GM10847 (cell line): ENCODE measurements around the gene SIPA1L3.

Experiments
- POLR2A ChIP-seq: IDR thresholded peaks from 2 replicates; pipeline ENCODE4 v1.6.1; 2011; ENCODE audit not compliant: insufficient read length; ENCODE audit errors: extremely low read depth

SIPA1L3 gene

DNA sequence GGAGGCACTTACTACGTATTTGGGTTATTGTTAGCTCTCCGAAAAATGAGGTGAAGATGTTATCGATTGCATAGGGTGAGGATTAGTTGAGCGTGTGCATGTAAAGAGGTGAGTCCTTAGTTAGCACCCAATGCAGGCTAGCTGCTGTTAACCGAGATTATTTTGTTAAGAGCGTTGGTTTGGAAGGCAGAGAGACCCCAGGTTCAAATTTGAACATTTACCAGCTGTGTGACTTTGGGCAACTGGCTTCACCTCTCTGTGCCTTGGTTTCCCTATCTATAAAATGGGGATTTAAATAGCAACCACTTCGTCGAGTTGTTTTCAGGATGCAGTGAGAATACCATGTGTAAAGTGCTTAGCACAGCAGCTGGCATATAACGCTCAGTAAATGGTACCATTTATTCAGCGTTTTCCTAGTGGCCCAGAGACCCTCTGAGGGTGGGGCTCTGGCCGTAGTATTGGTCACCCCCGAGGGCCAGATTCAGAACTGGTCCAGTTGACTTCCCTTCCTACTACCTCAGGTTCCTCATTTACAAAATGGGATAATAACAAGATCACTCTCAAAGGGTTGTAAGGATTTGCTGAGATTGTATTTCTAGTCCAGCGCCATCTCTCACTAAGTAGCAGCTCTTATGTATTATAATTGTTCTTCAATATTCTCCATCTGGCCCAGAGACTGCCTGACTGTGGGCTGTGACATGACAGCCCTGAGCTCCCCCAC is 887 bp downstream of the SIPA1L3 start:
- no peak for TF ChIP-seq POLR2A

- no peak for TF ChIP-seq POLR2A
Measured at GRCh38 chr19:37909661-37910199, 2.7 kb downstream of the SIPA1L3 start.

DNA sequence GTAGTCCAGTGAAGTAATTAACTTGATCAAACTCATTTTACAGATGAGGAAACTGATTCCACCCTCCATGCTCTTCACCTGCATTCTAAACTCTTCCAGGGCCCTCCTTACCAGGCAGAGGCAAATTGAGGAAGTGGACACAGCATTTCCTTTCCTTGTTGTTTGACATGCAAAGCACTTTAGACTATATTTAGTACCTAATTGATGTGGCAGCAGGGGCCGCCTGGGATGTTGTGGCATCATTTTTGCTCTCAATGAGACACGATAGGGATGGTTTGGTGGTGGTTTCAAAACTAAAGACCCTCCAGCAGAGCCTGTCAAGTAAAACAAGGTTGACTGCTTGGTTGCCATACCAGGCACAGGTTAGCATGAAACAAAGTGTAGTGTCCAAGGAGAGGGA is 7.9 kb downstream of the SIPA1L3 start:
- no peak for TF ChIP-seq POLR2A

DNA sequence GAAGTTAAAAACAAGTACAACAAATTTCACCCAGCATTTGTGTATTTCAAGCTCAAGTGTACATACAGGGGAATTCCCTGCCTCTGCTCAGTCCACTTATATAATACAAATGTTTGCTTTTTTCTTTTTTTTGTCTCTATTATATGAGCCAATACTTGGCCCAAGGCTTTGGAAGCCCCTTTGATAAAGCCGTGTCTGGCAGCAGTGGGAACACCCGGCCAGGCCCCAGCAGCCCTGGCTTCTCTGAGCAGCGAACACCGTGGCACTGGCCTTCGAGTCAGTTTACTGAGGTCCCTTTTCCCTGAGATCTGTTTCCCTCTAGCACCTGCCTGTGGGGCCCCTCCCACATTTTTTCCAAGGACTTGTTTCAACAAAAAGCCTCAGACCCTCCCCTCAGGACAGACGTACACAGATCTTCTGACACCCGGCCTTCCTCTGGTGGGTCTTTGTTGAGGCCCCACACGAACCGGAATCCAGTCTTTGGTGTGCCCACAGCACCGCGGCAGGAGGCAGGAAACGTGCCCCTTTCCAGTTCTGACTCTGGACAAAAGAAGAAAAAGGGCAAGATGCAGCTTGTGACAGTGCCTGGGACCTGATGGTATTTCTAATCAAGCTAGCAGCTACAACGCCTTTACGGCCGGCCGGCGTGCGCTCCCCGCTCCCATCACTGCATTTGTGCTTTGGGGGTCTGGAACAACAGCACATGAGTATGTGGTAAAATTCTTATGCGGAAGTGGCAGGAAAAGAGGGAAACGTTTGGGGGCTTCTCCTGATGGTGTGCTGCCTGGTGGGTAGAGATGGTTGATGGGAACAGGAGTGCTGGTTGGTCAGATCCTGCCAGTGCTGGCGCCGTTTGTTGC is 13.8 kb downstream of the SIPA1L3 start:
- TF ChIP-seq POLR2A = no peak

- no peak for TF ChIP-seq POLR2A
Measured at GRCh38 chr19:37925212-37925611, 18.2 kb downstream of the SIPA1L3 start.

- no peak for TF ChIP-seq POLR2A
Measured at GRCh38 chr19:37926255-37926654, 19.2 kb downstream of the SIPA1L3 start.

DNA sequence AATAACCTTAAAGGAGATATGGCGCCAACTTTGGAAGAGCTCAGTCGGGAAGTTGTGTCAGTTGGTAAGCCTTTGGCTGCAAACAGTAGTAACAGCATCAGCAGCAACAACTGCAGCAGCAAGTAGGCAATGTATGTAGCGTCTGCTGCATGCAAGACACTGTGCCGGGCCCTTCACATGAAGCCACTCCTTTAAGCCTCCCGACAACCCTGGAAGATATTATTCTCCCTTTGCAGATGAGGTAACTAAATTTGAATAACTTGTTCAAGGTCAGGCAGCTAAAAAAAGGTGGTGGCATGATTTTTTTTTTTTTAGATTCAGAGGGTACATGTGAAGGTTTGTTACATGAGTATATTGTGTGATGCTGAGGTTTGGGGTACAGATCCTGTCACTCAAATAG is 19.7 kb downstream of the SIPA1L3 start:
- no peak for TF ChIP-seq POLR2A

DNA sequence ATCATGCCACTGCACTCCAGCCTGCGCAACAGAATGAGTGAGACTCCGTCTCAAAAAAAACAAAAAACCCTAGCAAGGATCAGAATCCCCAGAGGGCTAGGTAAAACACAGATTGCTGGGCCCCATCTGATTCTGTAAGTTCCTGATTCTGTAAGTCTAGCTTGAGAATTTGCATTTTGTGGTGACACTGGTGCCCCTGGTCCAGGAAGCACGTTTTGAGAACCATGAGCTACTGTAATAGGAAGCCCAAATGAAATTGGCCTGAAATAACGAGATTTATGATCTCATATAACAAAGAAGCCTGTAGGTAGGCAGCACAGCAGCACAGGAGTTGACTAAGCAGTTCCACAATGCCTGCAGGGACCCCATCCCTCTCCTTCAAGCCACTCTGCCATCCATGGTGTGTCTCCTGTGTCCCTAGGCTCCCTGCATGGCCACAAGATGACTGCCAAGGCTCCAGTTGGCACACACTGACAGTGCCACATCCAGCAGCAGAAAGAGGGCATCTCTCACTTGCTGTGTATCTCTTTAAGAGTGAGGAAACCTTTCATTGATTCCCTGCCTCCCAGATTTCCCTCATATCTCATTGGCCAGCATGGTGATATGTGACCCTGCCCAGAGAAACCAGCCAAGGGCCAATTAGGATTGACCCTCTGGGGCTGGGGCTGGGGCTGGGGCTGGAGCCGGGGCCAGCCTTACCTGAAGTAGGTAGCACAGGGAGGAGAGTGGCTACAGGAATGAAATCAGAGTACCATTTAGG is 21.7 kb downstream of the SIPA1L3 start:
- TF ChIP-seq POLR2A = no peak

DNA sequence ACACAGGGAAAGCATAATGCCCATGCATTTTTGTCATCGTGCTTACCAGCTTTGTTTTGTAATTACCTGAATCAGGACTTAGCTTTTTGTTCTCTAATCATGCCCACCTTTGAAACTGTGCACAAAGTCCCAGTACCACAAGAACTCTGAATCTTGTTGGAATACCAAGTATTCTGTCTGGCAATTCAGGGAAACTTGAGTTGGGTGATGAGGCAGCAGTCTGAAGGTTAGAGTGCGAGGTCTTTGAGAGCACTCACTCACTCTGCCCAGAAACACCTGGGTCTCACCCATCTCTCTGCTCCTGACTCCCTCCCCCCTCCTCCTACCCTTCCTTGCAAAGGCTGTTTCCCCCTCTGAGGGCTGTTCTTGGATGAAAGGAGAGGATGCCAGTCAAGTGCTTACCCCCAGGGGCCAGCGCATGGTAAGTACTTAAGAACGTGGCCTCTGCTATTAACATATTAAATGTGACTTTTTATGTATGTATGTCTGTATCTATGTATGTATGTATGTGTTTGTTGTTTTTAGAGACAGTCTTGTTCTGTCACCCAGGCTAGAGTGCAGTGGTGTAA is 22.4 kb downstream of the SIPA1L3 start:
- TF ChIP-seq POLR2A = no peak

- TF ChIP-seq POLR2A = no peak
Measured at GRCh38 chr19:37930416-37930815, 23.4 kb downstream of the SIPA1L3 start.

GRCh38 chr19:37931881-37932655 is 25.1 kb downstream of the SIPA1L3 start:
- no peak for TF ChIP-seq POLR2A

- TF ChIP-seq POLR2A = no peak
Measured at GRCh38 chr19:37932985-37933936, 26.3 kb downstream of the SIPA1L3 start.

- no peak for TF ChIP-seq POLR2A
Measured at GRCh38 chr19:37933937-37934358, 26.9 kb downstream of the SIPA1L3 start.
